ENCODE measurements around the gene LDLRAD4.

Gene LDLRAD4

DNA sequence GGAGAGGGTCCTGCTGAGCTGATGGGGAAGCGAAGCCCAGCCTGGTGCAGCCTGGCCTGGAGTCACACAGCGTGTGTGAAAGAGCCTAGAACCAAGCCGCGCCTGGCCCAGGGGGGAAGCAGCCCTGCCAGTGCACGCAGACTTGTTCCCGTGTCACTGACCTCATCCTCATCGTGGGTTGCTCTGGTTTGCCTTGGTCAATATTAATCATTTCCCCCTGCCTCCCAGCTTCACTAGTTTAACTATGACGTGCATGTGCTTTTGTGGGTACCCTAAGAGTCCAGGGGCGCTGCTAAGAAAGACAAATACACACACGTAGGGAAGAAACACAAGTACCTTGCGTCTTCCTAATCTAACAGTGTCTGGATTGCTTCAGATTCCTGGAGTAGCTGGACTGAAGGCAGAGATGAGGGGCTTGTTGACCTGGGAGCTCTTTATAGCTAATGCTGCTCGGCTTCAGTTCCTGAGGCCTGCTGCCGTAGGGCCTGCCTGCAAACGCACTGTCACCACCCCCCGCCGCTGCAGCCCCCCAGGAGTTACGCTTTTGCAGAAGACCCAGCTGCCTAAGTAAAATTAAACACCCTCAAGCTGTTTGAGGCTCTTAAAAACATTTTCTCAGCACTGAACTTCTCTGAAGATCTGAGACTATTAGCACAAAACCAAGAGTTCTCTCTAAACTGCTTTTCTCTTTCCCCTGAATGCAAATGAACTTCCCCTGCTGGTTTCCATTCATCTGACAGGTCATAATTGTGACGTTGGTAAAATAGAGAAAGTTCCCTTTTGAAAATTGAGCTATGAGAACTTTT is 348.6 kb downstream of the LDLRAD4 start:
- DNase-seq: peak in 1 of 2 donors; percentile 42

DNA sequence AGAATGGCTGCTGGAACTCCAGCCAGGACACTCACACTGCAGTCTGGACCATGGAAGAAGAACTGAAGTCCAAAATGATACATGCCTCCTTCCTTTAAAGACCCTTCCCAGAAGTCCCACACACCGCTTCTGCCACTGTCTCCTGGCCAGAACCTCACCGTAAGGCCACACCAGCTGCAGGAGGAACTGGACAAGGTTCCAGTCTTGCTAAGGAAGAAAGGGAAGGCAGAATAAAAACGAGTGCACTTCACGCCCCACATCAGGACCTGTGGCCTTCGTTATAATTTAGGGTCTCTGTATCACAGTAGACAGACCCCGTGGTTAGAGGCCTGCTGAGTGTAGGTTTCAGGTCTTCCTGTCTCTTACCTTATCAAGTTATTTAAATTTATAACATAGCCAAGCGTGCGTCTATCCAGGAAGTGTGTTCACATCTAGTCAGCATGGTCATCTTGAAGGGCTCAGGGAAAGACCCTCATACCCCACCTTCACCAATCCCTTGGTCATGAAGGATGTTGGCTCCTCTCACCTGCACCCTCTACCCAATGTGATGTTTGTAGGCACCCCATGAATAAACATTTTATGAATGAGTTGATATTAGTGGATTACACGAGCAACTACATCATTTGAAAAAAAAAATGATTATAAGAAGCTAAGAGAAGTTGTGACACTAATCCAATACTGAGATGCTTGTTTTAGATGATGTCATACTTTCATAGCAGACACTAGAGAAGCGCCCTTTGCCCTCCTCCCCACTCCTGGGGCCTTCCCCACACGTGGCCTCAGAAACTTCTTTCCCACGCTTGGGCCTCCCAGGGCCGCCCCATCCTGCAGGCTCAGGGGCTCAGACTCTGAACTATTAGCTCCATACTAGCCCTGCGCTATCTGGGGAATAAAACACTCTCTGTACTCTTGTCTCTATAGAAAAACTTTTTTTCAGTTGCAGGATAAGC is 350.2 kb downstream of the LDLRAD4 start:
- peak; percentile 60 to 64 for DNase-seq

DNA sequence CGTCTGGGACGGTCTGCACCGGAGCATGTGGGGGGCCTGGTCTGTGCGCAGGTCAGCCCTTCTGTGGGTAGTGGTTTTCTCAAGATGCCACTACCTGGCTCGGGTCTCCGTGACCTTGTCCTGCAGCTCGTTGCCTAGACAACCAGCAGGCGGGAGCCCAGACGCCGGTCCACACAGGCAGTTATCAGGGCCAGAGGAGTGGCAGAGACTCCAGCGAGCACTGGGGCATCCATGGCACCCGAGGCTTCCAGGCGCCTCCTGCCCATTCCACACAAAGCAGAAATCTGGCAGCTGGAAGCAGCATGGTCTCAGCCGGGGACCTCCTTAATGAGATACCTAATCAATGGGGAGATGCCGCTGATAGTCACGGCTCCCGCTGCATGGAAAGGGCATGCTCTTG is 351.7 kb downstream of the LDLRAD4 start:
- DNase-seq: no peak

GRCh38 chr18:13570856-13571495 is 352.4 kb downstream of the LDLRAD4 start:
- peak in 1 of 2 donors; percentile 30 for DNase-seq

DNA sequence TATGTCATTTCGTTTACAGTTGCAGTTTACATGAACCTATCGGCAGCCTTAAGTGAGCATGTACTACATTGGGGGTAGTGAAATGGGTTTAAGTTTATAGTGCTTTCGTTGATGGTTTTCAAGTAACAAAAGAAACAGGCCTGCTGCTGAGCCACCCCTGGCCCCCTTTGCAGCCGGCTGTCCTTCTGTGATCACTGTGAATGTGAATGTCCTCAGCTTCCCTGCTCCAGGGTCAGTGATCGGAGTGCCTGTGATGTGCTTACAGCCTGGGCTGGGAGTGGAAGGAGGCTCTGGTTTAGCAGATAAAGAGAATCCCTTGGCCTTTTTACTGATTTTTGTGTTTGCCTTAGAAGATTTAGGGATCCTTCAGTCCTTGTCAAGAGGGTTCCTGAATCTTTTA is 353.6 kb downstream of the LDLRAD4 start:
- no peak for DNase-seq

DNA sequence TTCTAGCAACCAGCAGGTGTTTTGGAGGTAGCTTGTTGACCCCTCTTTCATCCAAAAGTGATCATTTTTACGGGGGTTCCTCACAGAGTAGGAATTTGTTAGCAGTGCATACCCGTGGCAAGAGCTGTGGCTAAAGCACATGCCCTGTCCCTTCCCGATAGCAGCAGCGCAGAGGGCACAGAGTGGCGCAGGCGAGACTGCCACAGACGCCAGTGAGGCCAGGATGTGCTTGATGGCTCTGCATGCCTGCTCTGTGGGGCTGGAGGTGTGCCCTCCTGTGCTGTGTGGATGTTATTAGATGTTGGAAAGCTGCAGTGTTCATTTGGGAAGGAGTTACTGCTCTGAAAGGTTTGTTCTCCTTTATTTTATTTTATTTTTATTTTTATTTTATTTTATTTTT is 354.2 kb downstream of the LDLRAD4 start:
- no peak for DNase-seq

GRCh38 chr18:13573750-13574149 is 355.2 kb downstream of the LDLRAD4 start:
- DNase-seq: no peak

- no peak for DNase-seq
These were observed 355.8 kb downstream of the LDLRAD4 start for GRCh38 chr18:13574355-13574754.

DNA sequence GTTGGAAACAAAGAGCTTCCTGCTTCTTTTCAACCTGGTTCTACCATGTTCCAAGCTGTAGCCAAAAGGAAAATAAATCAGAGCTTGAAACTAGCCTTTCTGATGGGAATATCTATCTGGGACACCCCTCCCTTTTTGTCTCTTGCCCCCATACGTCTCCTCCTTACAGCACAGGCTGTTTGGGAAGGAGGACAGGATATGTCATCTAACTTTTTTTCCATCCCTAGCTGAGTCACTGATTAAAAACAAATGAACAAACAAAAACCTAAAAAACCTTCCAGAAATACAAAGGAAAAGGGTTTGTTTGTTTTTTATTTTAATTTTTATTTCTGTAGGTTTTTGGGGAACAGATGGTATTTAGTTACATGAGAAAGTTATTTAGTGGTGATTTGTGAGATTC is 356.2 kb downstream of the LDLRAD4 start:
- DNase-seq: no peak

DNA sequence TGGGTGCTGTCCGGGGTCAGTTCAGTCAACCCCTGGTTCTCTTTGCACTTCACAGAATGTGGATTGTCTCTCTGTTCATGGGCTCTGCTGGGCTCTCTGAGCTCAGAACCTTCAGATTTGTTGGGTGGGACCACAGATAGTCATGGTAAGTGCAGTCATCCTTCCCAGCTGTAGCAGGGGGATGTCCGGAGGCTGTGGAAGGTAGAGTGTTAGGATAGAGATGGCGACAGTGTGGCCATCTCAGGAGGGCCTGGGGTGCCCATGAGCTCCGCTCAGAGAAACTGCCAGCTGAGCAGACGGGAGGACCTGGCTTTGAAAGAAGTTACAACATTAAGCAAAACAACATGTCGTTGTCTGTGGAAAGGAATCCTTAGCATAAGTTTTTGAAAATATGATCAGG is 358.0 kb downstream of the LDLRAD4 start:
- DNase-seq: no peak

- DNase-seq: peak; percentile 50 to 52
These were observed 358.6 kb downstream of the LDLRAD4 start for GRCh38 chr18:13577091-13577697.

GRCh38 chr18:13577781-13578180 is 359.2 kb downstream of the LDLRAD4 start:
- no peak for DNase-seq

GRCh38 chr18:13578400-13578799 is 359.8 kb downstream of the LDLRAD4 start:
- DNase-seq: no peak

GRCh38 chr18:13579874-13580273 is 361.3 kb downstream of the LDLRAD4 start:
- no peak for DNase-seq

- no peak for DNase-seq
These were observed 361.8 kb downstream of the LDLRAD4 start for GRCh38 chr18:13580351-13580750.

- no peak for DNase-seq
These were observed 362.4 kb downstream of the LDLRAD4 start for GRCh38 chr18:13580991-13581390.

- DNase-seq: no peak
These were observed 363.1 kb downstream of the LDLRAD4 start for GRCh38 chr18:13581496-13582177.

GRCh38 chr18:13582178-13582670 is 363.7 kb downstream of the LDLRAD4 start:
- DNase-seq: no peak

DNA sequence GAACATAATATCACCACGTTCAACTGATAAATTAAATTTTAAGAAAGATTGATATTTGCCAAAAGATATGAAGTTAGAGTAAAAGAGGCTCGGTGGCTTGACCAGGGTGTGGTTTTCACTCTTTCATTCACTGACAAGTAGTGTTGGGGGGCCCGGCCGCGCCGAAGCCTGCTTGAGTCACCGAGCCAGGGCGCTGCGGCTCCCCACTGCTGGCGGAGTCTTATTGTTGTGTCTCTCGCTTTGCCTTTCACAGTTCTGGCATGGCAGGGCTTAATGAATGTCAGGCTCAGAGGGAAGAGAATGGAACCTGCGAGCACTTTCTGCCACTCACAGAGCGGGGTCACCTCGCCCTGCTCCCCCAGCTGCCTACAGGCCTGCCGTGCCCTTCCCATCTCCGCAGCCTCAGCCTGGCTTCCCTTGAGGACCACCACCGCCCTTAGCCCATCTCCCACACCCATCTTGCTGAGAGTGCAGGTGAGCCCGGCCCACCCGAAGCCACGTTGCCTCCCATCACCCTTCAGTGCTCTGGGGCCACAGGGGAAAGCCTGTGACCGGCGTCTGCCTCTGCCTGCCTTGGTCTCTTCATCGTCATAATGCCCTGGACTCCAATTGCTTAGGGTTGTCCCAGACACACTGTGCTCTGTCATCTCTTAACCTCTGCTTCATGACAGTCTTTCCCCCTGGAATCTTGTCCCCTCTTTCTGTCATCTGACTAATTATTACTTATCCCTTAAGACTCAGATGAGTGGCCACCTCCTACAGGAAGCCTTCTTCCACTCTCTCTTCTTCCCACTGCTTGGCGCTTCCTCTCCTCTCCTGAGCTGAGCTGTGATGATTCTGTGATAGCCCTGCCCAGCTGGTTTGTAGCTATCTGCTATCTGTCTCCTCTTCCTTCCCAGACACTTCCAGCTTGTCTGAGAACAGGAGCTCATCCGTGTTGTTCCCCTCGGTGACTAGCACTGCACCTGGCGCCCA is 365.3 kb downstream of the LDLRAD4 start:
- no peak for DNase-seq

- no peak for DNase-seq
These were observed 366.3 kb downstream of the LDLRAD4 start for GRCh38 chr18:13584825-13585224.
